DMS114 treated with DMSO at 0.1 percent for 48 hours (cell line): ENCODE data around the gene RSBN1L.
A peak's percentile ranks its signal among the peaks of the same experiment; 100 is the strongest.

Experiments used
- DNase-seq: peaks from one replicate; lab custom pipeline; 2025; ENCODE audit not compliant: unreplicated experiment; lab: John Stamatoyannopoulos, UW

The RSBN1L gene

DNA sequence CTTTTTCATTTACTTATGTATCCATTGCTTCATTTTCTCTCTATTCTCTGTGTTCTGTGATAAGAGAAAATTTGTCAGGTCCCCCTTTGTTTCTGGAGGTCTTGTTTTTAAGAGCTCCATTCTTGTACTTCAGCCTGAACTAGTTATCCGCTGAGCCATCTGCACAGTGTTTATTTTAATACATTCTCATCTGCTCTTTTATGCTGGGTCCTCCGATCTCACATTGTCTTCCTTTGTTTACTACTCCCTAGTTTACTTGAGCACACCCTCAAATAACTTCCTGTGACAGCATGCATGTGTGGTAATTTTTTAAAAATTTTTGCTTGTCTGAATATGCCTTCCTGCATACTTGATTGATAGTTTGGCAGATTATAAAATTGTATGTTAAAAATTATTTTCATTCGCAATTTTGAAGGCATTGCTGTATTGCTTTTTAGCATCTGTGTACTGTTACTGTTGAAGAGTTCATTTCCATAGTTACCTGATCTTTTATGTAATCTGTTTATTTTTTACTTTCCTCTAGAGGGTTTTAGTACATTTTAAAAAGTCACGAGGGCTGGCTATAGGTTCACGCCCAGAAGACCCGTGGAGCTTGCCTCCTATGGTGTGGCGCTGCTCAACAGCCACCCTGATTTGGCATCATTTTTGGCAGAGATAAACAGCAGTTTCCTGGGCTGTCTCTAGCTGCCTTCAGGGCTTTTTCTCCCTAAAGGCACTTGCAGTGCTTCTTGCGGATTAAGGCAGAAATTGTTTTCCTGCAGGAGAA, 31.9 kb downstream of the RSBN1L start:
- no peak for DNase-seq

DNA sequence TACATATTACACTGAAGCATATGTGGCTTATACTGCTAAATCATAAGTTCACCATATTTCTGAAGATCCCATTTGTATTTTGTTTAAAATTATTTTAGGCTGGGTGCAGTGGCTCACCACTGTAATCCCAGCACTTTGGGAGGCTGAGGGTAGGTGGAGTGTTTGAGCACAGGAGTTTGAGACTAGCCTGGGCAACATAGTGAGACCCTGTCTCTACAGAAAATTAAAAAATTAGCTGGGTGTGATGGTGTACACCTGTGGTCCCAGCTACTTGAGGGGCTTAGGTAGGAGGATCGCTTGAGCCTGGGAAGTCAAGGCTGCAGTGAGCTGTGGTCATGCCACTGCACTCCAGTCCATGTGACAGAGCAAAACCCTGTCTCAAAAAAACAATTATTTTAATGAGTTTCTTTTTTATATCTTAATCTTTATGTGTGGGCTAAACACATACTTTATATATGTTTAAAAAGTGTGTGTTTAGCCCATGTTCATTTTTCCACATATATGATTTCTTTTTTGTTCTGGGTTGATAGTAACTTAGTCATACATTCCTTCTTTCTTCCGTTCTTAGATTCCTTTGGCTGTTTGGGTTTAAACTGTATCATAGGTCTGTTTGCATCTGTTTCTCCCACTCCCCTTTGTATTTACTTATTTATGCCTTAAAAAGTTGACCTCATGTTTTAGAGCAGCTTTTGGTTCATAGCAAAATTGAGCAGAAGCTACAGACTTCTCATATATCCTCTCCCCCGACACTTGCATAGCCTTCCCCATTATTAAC, 33.5 kb downstream of the RSBN1L start:
- DNase-seq, result no peak

DNA sequence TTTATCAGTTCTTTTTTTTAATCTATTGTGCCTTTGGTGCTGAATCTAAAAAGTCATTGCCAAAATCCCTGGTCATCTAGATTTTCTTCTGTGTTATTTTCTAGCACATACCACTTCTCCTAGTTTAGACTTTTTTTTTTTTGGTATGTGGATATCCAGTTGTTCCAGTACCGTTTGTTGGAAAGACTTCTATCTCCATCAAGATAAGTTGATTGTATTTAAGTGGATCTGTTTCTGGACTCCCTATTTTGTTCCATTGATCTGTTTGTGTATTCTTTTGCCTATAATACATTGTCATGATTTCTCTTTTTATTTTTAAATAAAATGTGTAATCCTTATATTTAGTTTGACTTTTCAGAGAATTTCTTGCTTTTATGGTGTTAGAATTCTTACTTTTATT, 35.5 kb downstream of the RSBN1L start:
- no peak for DNase-seq

DNA sequence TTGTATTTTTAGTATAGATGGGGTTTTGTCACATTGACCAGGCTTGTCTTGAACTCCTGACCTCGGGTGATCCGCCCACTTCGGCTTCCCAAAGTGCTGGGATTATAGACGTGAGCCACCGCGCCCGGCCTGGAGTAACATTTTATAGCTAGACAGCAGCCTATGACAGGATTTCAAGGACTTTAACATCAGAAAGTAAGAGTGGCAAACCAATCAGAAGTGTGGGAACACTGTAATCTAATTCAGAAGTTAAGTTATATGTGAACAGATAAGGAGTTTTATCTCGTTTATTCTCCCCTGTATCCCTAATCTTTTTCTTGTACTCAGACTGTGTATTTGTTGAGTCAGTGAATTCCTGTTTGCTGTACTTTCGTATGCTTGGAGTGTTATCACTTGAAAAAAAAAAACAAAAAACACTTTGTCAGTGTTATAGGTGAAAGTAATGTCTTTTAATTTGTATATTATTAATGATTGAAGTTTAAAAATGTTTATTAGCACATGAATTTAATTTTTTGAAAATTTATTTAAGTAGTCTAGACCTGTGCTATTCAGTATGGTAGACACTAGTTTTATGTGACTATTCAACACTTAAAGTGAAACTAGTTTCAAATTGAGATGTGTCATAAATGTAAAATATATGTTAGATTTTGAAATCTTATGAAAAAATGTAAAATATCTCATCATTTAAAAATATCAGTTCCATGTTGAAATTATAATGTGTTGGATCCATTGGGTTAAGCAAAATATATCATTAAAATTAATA, 38.6 kb downstream of the RSBN1L start:
- no peak for DNase-seq

DNA sequence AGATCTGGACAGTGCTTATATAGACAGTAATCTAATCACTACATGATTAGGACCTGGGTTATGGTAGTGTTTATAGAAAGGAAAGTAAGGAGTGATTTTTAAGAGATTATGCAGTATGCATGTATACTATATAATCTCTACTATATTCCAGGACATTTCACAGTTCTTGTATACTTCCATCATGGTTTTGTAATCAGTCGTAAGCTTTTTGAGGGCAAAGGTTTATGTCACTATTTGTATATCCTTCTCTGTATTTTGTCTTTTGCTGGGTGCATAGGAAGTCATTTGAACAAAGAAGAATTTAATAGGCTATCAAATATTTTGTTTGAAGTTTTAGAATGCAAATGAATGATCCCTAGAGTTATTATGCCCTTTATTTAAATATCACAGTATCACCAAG, 39.2 kb downstream of the RSBN1L start:
- DNase-seq, result no peak

DNA sequence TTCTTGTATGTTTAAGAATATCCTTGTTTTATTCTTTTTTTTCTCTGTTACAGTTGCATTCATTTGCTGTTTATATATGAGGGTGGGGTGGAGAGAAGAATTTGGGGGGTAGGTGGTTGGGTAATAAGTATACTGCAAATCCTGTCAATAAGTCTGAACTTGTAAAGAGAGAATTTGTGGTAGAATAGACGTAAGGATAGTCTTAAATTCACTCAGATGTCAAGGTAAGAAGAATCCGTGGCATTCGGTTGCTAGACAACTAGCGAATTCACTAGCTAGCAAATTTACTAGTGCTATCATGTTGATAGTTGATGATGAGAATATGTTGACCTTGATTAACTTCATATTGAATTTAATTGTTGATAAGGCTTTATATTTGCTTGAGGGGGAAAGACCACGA, 40.7 kb downstream of the RSBN1L start:
- DNase-seq, result no peak

DNA sequence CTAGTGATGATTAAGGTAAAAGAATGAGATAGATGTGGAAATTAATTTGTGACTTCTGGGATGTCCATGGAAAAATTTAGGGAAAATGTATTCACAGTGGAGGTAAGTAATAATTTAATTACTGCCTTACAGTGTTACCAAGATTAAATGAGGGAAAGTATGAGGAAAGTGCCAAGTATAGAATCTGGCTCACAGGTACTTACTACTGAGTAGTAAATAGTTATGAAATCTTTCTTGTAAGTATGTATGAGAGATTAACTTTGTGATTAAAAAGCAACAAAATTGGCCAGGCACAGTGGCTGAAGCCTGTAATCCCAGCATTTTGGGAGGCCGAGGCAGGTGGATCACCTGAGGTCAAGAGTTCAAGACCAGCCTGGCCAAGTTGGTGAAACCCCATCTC, 42.1 kb downstream of the RSBN1L start:
- DNase-seq, result no peak

DNA sequence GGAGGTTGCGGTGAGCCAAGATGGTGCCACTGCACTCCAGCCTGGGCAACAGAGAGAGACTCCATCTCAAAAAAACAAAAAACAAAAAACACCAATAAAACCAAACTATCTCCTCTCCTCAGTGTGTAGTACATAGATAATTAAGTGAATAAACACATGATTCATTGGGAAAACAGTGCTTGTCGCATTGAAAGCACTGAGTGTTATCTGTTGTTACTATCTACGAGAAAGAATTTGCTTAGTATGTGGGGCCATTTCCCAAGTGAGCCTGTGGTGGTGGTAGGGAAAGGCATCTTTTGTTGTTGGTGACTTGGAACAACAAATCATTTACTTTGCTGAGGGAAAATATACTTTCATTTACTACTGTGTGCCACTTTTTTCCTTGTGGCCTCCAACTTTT, 42.6 kb downstream of the RSBN1L start:
- DNase-seq, result no peak

DNA sequence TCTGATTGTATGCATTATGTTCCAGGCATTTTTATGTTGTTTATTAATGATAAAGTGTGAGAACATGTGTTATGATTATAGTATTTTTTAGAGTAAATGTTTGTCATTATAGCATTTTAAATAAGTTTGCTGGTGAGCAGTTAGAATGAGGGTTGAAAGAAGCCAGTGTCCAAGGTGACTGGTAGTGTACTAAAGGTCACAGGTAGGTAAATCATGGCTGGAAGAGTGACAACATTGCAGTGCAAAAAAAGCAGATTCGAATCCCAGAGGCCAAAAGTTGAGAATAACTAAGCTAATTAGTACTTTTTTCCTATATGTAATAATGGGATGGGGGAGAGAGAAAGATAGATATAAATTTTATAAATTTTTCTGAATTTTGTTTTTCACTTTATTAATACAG, 44.0 kb downstream of the RSBN1L start:
- no peak for DNase-seq

DNA sequence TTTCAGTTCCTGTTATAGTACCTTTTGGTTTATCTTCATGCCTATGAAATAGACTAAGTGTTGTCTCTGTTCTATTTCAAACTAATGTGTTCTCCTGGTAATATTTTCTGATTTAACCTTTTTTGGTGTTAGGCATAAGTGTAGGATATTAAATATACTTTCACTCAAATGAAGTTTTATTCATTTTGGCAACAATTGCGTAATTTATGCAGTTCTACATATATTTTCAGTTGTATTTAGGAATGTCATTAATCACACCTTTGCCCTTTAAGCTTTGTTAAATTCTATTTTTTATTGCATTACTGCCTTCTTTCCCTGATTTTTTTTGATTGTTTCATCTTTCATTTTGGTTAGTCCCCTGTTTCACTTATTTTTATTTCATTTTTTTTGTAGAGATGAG, 47.3 kb downstream of the RSBN1L start:
- no peak for DNase-seq

DNA sequence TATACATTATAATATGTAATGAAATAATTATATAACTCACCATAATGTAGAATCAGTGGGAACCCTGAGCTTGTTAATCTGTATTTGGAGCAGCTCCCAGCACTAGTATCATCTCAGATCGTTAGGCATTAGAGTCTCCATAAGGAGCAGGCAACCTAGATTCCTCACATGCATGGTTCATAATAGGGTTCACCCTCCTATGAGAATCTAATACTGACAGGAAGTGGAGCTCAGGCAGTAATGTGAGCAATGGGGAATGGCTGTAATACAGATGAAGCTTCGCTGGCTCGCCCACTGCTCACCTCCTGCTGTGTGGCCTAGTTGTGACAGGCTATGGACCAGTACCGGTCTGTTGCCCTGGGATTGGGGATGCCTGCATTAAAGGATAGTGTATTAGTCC, 49.5 kb downstream of the RSBN1L start:
- no peak for DNase-seq

DNA sequence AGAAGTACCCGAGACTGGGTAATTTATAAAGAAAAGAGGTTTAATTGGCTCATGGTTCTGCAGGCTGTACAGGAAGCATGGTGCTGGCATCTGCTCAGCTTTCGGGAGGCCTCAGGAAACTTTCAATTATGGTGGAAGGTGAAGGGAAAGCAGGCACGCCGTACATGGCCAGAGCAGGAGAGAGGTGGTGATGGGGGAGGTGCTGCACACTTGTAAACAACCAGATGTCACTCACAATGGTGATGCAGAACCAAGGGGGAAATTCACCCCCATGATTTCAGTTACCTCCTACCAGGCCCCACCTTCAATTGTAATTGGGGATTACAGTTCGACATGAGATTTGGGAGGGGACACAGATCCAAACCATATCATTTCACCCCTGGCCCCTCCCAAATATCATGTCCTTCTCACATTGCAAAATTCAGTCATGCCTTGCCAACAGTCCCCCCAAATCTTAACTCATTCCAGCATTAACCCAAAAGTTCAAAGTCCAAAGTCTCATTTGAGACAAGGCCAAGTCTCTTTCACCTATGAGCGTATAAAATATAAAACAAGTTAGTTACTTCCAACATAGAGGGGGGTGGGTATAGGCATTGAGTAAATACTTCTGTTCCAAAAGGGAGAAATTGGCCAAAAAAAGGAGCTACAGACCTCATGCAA, 50.0 kb downstream of the RSBN1L start:
- DNase-seq, result no peak

DNA sequence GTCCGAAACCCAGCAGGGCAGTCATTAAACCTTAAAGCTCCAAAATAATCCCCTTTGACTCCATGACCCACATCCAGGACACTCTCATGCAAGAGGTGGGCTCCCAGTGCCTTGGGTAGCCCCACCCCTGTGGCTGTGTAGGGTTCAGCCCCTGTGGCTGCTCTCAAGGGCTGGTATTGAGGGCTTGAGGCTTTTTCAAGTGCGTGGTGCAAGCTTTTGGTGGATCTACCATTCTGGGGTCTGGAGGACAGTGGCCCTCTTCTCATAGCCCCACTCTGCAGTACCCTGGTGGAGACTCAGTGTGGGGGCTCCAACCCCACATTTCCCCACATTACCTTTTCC, 50.5 kb downstream of the RSBN1L start:
- DNase-seq, result no peak

DNA sequence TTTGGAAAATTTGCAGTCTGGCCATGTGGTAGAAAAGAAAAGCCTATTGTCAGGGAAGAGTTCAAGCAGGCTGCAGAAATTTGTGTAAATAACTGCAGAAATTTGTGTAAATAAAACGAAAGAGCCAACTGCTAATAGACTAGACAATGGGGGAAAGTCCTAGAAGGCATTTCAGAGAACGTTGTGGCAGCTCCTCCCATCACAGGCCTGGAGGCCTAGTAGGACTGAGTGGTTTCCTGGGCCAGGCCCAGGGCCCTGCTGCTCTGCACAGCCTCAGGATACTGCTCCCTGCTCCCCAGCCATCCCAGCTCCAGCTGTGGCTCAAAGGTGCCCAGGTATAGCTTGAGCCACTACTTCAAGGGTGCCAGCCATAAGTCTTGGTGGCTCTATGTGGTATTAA, 50.9 kb downstream of the RSBN1L start:
- DNase-seq, result no peak

DNA sequence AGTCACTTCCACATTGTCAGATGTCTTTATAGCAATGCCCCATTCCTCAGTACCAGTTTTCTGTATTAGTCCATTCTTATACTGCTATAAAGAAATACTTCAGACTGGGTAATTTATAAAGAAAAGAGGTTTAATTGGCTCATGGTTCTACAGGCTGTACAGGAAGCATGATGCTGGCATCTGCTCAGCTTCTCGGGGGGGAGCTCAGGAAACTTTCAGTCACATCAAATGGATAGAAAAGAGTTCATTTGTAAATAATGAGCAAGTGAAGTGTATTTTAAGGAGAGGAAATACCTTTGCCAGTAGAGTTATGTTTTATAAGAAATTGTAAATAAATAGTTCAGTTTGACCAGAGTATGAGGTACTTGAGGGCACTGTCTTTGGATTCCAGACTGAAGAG, 51.5 kb downstream of the RSBN1L start:
- no peak for DNase-seq

DNA sequence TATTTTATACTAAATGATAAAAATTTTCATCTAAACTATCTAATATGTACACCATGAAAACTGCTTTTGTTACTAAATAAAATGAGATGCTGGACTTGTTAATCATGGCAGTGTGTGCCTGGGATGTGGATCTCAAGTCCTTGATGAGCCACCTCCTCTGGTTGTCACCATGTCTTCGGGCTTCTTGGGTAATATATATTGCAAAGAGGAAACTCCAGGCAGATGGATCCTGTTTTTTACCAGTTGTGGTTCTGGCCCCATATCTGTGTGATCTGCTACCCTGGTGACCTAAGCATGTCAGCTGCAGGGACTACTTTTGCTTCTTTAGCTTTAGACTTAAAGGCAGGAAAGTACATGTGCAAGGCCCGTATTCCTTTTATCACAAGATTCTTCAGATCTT, 55.8 kb downstream of the RSBN1L start:
- DNase-seq, result no peak

DNA sequence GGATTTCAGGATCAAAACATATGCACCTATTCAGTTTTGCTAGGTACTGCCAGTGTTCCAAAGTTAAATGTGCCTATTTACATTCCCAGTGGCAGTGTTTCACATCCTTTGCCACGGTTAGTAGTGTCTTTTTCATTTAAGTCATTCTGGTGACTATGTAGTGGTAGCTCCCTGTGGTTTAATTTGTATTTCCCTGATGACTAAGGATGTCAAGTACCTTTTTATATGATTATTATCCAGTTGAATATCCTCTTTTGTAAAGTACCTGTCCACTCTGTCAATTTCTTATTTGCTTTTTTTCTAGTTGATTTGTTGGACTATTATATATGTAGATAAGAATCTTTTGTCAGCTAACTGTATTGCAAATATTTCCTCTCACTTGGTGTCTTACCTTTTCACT, 56.9 kb downstream of the RSBN1L start:
- no peak for DNase-seq

DNA sequence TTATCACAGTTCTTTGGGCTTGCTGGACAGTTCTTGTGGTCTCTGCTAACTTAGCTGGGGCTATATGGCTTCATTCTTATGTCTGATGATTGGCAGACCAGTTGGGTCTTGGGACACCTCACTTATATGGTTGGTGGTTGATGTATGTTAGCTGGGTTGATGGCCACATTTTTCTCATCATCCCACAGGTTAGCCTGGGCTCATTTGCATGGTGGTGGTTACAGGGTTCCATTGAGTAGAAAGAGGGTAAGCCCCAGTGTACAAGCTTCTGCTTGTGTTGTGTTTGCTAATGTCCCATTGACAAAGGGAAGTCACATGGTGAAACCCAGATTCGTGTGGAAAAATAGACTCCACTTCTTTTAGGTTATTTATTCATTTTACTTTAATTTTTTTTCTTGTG, 61.3 kb downstream of the RSBN1L start:
- no peak for DNase-seq

DNA sequence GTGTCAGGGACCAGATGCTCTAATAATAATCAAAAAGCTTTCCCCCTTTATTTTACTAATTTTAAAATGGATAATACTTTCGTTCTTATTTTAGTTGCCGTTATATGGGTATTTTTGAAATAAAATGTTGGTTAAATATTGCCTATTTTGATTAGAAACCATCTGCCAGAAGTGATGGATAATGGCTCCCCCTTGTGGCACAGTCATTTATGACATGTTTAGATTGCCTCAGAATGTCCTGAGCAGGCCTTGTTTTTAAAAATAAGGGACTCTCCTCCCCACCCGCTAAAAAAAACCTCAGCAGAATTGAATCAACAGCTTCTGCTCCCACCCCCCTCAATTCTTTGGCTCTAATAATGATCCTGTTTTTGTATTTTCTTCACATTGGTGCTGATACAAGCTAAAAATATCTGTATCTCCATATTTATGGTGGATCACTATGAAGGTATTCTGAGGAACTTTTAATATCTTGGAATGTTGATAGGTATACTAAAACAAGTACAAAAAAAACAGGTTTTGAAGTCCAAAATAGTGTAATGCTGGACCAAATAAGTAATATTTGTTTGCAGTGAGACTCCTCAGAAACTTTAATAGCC, 63.1 kb downstream of the RSBN1L start:
- DNase-seq, result peak; percentile 42

DNA sequence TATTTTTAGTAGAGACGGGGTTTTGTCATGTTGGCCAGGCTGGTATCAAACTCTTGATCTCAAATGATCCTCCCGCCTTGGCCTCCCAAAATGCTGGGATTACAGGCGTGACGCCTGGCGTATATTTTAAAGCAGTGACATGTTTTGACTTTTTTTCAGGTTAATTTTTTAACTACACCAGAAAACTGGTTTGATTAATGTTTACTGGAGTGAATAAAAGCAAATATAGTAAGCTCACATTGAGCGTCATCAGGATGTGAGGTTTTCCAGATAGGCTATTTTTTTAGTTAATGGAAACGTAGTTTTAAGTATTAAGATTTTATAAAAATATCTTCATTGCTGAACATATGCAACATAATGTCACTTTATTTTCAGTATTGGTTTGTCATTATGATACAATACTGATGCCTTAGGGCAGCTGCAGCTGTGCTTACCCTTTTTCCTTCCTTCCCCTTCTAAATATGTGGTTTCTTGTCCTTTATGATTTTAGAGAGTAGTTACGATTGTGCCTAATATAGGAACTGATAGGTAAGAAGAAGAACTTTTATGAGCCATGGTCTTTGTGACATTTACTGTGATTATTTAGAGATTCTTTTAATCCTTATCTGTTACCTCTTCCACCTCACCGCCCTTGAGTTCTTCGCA, 64.7 kb downstream of the RSBN1L start:
- no peak for DNase-seq

DNA sequence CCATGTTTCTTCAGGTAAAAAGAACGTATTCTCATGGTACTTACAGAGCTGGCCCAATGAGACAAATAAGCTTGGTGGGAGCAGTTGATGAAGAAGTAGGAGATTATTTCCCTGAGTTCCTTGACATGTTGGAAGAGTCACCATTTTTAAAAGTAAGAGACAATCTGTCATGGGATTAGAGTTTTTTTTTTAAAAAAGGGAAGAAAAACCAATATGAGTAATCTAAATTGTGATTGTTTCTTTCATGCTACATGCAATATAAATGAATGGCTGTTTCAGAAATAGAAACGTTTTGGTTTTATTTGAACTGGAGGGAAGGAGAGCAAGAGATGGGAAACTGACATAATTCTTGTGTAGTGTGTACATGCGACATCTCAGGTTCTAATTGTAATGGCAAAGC, 69.2 kb downstream of the RSBN1L start:
- DNase-seq, result no peak
